ENCODE results near the gene UBR4. TPM values are rescaled to one million over a fixed set of nuclear protein-coding genes. Genes with fewer than 3 reads are reported as not detected.
"Not testable (repeated sequence)": the region's sequence is repeated elsewhere in the genome, so short reads cannot be mapped to it uniquely, and the experiment has no call there.

UBR4 gene
- polyA plus RNA-seq (2013, experiment 1 of 2): 36.3 TPM
- 31.6 TPM for polyA plus RNA-seq (2013, experiment 2 of 2)

- peak within 1 kb of the TSS; percentile 84 for H4K8ac ChIP-seq (ENCODE audit: low read length)
- peaks cover 7% of the 10 kb centered on the region for H3K4me1 ChIP-seq (ENCODE audit: control insufficient read depth, insufficient read depth, low read depth, low read length)
- H3K9ac ChIP-seq (ENCODE audit: low read length): peak within 1 kb of the TSS; percentile 99
- H2AFZ ChIP-seq (ENCODE audit: low read depth, low read length): peak within 1 kb of the TSS; percentile 96
- peak within 1 kb of the TSS; percentile 88 for H2BK5ac ChIP-seq (ENCODE audit: low read depth, low read length, poor library complexity, severe bottlenecking)
- H3K18ac ChIP-seq (ENCODE audit: low read depth in 1 of 2, low read length in 2 of 2): peak within 1 kb of the TSS; percentile 93 to 99
- peak within 1 kb of the TSS; percentile 93 for H3K4me2 ChIP-seq (ENCODE audit: low read length, poor library complexity, severe bottlenecking)
- DNase-seq: peak; percentile 96
- H3K4me3 ChIP-seq (ENCODE audit: insufficient read depth in 1 of 2, low read depth in 1 of 2, low read length in 2 of 2): peak within 1 kb of the TSS; percentile 98 to 100
- H3K4ac ChIP-seq (ENCODE audit: low read depth in 1 of 2, low read length in 2 of 2): peak within 1 kb of the TSS; percentile 79 to 95
- H3K27me3 ChIP-seq (ENCODE audit: control insufficient read depth in 1 of 2, insufficient read depth in 1 of 2, low read length in 2 of 2): no peaks in the 10 kb centered on the region
- under 1% methylated on average over 73 of the region's 80 CpGs for WGBS
- peak within 1 kb of the TSS; percentile 93 for H2BK120ac ChIP-seq (ENCODE audit: low read depth, low read length)
- peak within 1 kb of the TSS; percentile 67 for H2BK15ac ChIP-seq (ENCODE audit: low read depth, poor library complexity, severe bottlenecking)
- H4K91ac ChIP-seq (ENCODE audit: low read length): peak within 1 kb of the TSS; percentile 87
- H2BK12ac ChIP-seq (ENCODE audit: low read length in 2 of 2): peak within 1 kb of the TSS in 1 of 2 experiments; percentile 71
- H3K27ac ChIP-seq (ENCODE audit: low read length, poor library complexity, severe bottlenecking): peak within 1 kb of the TSS; percentile 90
- H3K36me3 ChIP-seq (ENCODE audit: control insufficient read depth in 1 of 2, insufficient read depth in 2 of 2, low read depth in 1 of 2, low read length in 2 of 2): peaks cover 0 to 15% of the 10 kb centered on the region in 2 experiments
- H3K9me3 ChIP-seq (ENCODE audit: control insufficient read depth, low read length): no peaks in the 10 kb centered on the region
- H3K79me1 ChIP-seq (replicated peaks; ENCODE audit: low read length, poor library complexity, severe bottlenecking): peaks cover 5% of the 10 kb centered on the region
- peak within 1 kb of the TSS; percentile 75 for H2AK5ac ChIP-seq (ENCODE audit: low read length, severe bottlenecking)
- H3K14ac ChIP-seq (ENCODE audit: low read length in 2 of 2): peak within 1 kb of the TSS; percentile 9 to 98
- H3K23ac ChIP-seq (ENCODE audit: low read length in 2 of 2): peak within 1 kb of the TSS in 1 of 2 experiments; percentile 93
Measured at GRCh38 chr1:19209990-19210771, at the start of gene UBR4. TSS of gene UBR4 (minus strand) at chr1:19210266. CDS start at chr1:19210248, 18 bp downstream.

DNA sequence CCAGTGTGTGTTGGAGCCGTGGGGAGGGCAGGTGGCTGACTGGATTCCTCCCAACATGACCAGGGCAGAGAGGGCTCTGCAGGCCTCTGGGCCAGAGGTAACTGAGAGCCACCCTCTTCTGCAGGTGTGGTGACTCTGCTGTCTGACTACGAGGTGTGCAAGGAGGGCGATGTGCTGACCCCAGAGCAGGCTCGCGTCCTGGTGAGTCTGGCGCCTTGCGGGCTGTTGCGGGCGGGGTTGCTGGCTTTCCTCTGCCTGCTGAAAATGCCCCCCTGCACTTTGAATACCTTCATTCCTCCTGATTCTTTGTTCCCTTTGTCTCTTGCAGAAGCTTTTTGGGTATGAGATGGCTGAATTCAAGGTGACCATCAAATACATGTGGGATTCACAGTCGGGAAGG, 48.3 kb upstream of the UBR4 start:
- Histone ChIP-seq H3K4ac (ENCODE audit: low read depth in 1 of 2, low read length in 2 of 2) (no peak overlapping the region), H3K36me3 (ENCODE audit: control insufficient read depth in 1 of 2, insufficient read depth in 2 of 2, low read depth in 1 of 2, low read length in 2 of 2) (peaks cover 54 to 58% of the 10 kb centered on the region in 2 experiments), H3K27ac (ENCODE audit: low read length, poor library complexity, severe bottlenecking) (no peak overlapping the region), H2AFZ (ENCODE audit: low read depth, low read length) (no peak overlapping the region), H2BK12ac (ENCODE audit: low read length in 2 of 2) (no peak overlapping the region), H3K9ac (ENCODE audit: low read length) (no peak overlapping the region), H4K8ac (ENCODE audit: low read length) (no peak overlapping the region), H3K23ac (ENCODE audit: low read length in 2 of 2) (no peak overlapping the region), H2BK5ac (ENCODE audit: low read depth, low read length, poor library complexity, severe bottlenecking) (no peak overlapping the region), H3K27me3 (ENCODE audit: control insufficient read depth in 1 of 2, insufficient read depth in 1 of 2, low read length in 2 of 2) (no peaks in the 10 kb centered on the region), H3K79me1 (replicated peaks; ENCODE audit: low read length, poor library complexity, severe bottlenecking) (peaks cover 28% of the 10 kb centered on the region), H3K4me3 (ENCODE audit: insufficient read depth in 1 of 2, low read depth in 1 of 2, low read length in 2 of 2) (no peak overlapping the region), H2BK120ac (ENCODE audit: low read depth, low read length) (no peak overlapping the region), H2BK15ac (ENCODE audit: low read depth, poor library complexity, severe bottlenecking) (no peak overlapping the region), H4K91ac (ENCODE audit: low read length) (no peak overlapping the region), H3K14ac (ENCODE audit: low read length in 2 of 2) (no peak overlapping the region), H3K4me2 (ENCODE audit: low read length, poor library complexity, severe bottlenecking) (no peak overlapping the region), H3K9me3 (ENCODE audit: control insufficient read depth, low read length) (no peaks in the 10 kb centered on the region), H3K4me1 (ENCODE audit: control insufficient read depth, insufficient read depth, low read depth, low read length) (peaks cover 14% of the 10 kb centered on the region), H3K18ac (ENCODE audit: low read depth in 1 of 2, low read length in 2 of 2) (no peak overlapping the region), H2AK5ac (ENCODE audit: low read length, severe bottlenecking) (no peak overlapping the region)
- 97% methylated on average over 8 of the region's 10 CpGs for WGBS
- no peak for DNase-seq

DNA sequence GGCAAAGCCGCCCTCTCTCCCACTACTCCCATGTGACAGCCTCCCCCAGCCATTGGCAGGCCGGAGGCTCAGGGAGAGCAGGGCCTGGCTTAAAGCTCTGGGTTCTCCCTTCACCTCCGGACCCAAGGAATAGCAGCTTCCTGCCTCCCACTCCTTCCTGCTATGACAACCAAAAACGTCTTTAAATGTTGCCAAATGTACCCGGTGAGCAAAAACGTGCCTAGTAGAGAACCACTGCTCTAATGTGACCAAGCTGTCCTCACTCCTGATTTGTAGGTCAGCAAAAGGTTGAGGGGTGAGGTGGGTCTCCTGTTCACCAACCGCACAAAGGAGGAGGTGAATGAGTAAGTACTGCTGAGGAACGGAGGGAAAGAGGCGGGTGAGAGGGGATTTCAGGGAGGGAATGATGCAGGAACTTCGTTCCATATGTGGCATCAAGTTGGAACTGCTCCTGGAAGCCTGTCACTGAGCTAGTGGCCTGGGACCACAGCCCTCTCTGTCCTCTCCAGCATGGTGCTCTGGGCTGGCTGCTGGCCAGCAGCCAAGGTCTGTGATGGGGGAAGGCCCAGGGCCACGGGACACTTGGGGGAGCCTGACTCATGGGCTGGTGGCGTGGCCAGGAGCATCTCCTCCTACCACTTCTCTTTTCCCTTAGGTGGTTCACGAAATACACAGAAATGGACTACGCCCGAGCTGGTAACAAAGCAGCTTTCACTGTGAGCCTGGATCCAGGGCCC, 47.3 kb upstream of the UBR4 start:
- no peak overlapping the region for H2AK5ac ChIP-seq (ENCODE audit: low read length, severe bottlenecking)
- H3K27ac ChIP-seq (ENCODE audit: low read length, poor library complexity, severe bottlenecking): no peak overlapping the region
- no peak overlapping the region for H3K4ac ChIP-seq (ENCODE audit: low read depth in 1 of 2, low read length in 2 of 2)
- H2BK5ac ChIP-seq (ENCODE audit: low read depth, low read length, poor library complexity, severe bottlenecking): no peak overlapping the region
- no peaks in the 10 kb centered on the region for H3K9me3 ChIP-seq (ENCODE audit: control insufficient read depth, low read length)
- H3K18ac ChIP-seq (ENCODE audit: low read depth in 1 of 2, low read length in 2 of 2): no peak overlapping the region
- no peak overlapping the region for H2BK12ac ChIP-seq (ENCODE audit: low read length in 2 of 2)
- no peak overlapping the region for H4K8ac ChIP-seq (ENCODE audit: low read length)
- no peak overlapping the region for H2BK120ac ChIP-seq (ENCODE audit: low read depth, low read length)
- H4K91ac ChIP-seq (ENCODE audit: low read length): no peak overlapping the region
- H3K14ac ChIP-seq (ENCODE audit: low read length in 2 of 2): no peak overlapping the region
- H3K27me3 ChIP-seq (ENCODE audit: control insufficient read depth in 1 of 2, insufficient read depth in 1 of 2, low read length in 2 of 2): no peaks in the 10 kb centered on the region
- H2AFZ ChIP-seq (ENCODE audit: low read depth, low read length): no peak overlapping the region
- H2BK15ac ChIP-seq (ENCODE audit: low read depth, poor library complexity, severe bottlenecking): no peak overlapping the region
- H3K23ac ChIP-seq (ENCODE audit: low read length in 2 of 2): no peak overlapping the region
- H3K4me2 ChIP-seq (ENCODE audit: low read length, poor library complexity, severe bottlenecking): no peak overlapping the region
- H3K79me1 ChIP-seq (replicated peaks; ENCODE audit: low read length, poor library complexity, severe bottlenecking): peaks cover 28% of the 10 kb centered on the region
- H3K9ac ChIP-seq (ENCODE audit: low read length): peak overlapping the region; percentile 14
- WGBS: 86% methylated on average over 15 of the region's 15 CpGs
- no peak overlapping the region for H3K4me3 ChIP-seq (ENCODE audit: insufficient read depth in 1 of 2, low read depth in 1 of 2, low read length in 2 of 2)
- H3K4me1 ChIP-seq (ENCODE audit: control insufficient read depth, insufficient read depth, low read depth, low read length): peaks cover 21% of the 10 kb centered on the region
- no peak for DNase-seq
- H3K36me3 ChIP-seq (ENCODE audit: control insufficient read depth in 1 of 2, insufficient read depth in 2 of 2, low read depth in 1 of 2, low read length in 2 of 2): peaks cover 54 to 58% of the 10 kb centered on the region in 2 experiments

GRCh38 chr1:19256301-19256700, 46.2 kb upstream of the UBR4 start:
- peaks cover 21% of the 10 kb centered on the region for H3K4me1 ChIP-seq (ENCODE audit: control insufficient read depth, insufficient read depth, low read depth, low read length)
- not testable (repeated sequence) for H2BK120ac ChIP-seq (ENCODE audit: low read depth, low read length); H3K9ac ChIP-seq (ENCODE audit: low read length); H3K27me3 ChIP-seq (ENCODE audit: control insufficient read depth in 1 of 2, insufficient read depth in 1 of 2, low read length in 2 of 2); H2BK5ac ChIP-seq (ENCODE audit: low read depth, low read length, poor library complexity, severe bottlenecking); H3K18ac ChIP-seq (ENCODE audit: low read depth in 1 of 2, low read length in 2 of 2); DNase-seq; H3K4ac ChIP-seq (ENCODE audit: low read depth in 1 of 2, low read length in 2 of 2); H4K91ac ChIP-seq (ENCODE audit: low read length); H2BK15ac ChIP-seq (ENCODE audit: low read depth, poor library complexity, severe bottlenecking); H2AK5ac ChIP-seq (ENCODE audit: low read length, severe bottlenecking); H4K8ac ChIP-seq (ENCODE audit: low read length); H2BK12ac ChIP-seq (ENCODE audit: low read length in 2 of 2); H3K9me3 ChIP-seq (ENCODE audit: control insufficient read depth, low read length); H3K14ac ChIP-seq (ENCODE audit: low read length in 2 of 2); H3K4me3 ChIP-seq (ENCODE audit: insufficient read depth in 1 of 2, low read depth in 1 of 2, low read length in 2 of 2); H3K23ac ChIP-seq (ENCODE audit: low read length in 2 of 2); H3K4me2 ChIP-seq (ENCODE audit: low read length, poor library complexity, severe bottlenecking); H3K27ac ChIP-seq (ENCODE audit: low read length, poor library complexity, severe bottlenecking); H2AFZ ChIP-seq (ENCODE audit: low read depth, low read length)
- 98% methylated on average over 5 of the region's 5 CpGs for WGBS
- peaks cover 31% of the 10 kb centered on the region for H3K79me1 ChIP-seq (replicated peaks; ENCODE audit: low read length, poor library complexity, severe bottlenecking)
- peaks cover 54 to 58% of the 10 kb centered on the region in 2 experiments for H3K36me3 ChIP-seq (ENCODE audit: control insufficient read depth in 1 of 2, insufficient read depth in 2 of 2, low read depth in 1 of 2, low read length in 2 of 2)

Data from mesenchymal stem cell (in vitro differentiated cells and primary cell).